Measurements from ENCODE around the gene ARHGAP12. TPM values are rescaled to one million over a fixed set of nuclear protein-coding genes. Genes with fewer than 3 reads are reported as not detected.

ARHGAP12 gene
- total RNA-seq, 2 experiments from 2014 or later = 5.5 to 6.4 TPM

DNA sequence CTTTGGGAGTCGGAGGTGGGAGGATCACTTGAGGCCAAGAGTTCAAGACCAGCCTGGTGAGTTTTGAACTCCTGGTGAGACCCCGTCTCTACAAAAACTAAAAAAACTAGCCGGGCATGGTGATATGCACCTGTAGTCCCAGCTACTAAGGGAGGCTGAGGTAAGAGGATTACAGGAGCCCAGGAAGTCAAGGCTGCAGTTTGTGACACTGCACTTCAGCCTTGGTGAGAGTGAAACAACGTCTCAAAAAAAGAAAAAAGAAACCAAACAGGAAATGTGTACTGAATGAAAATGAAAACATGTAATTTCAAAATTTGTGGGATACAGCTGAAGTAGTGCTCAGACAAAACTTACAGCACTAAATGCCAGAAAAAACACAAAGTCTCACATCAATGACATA lies 7.6 kb downstream of the ARHGAP12 start:
- Mint-ChIP-seq H3K27me3 (no peaks in the 10 kb centered on the region), H3K27ac (peak overlapping the region; percentile 88), H3K36me3 (ENCODE audit: low read depth) (peaks cover 2% of the 10 kb centered on the region), H3K9me3 (ENCODE audit: low read depth) (no peaks in the 10 kb centered on the region), H3K4me1 (peaks cover 73% of the 10 kb centered on the region), H3K4me3 (peak overlapping the region; percentile 59)
- peak; percentile 75 for ATAC-seq
- ChIA-PET CTCF (interaction anchor here (1.2 to 1.8 kb wide), 3 partner anchors 9 to 175 kb away, joined by 3 to 5 read pairs (median 5); no protein-coding TSS in a partner anchor), POLR2A (no interaction called here)
- DNase-seq = peak; percentile 32
- intact Hi-C loops (cut with DNase I, micrococcal nuclease) = loop anchor here (5.0 to 10.0 kb wide), 8 partner anchors 216 to 1216 kb away; partner anchors contain the start of gene EPC1 (in 1 of the 2)

DNA sequence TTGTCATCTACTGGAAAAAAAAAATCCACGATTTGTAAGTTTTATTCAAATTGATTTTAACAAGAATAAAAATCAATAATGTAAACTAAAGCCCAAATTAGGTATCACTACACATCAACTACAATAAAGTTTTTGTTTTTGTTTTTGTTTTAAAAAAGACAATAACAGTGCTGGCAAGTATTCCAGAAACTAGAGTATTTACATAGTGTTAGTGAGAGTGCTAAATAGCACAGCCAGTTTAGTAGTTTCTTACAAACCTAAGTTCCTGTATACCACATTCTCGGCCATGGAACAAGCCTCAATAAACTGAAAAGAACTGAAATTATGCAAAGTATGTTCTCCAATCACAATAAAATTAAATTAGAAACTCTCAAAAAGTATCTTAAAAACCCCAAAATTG lies 8.1 kb downstream of the ARHGAP12 start:
- intact Hi-C loops (cut with DNase I, micrococcal nuclease) = loop anchor here (5.0 to 10.0 kb wide), 8 partner anchors 216 to 1217 kb away; partner anchors contain the start of gene EPC1 (in 1 of the 2)
- DNase-seq = no peak
- Mint-ChIP-seq H3K9me3 (ENCODE audit: low read depth) (no peaks in the 10 kb centered on the region), H3K4me1 (peaks cover 72% of the 10 kb centered on the region), H3K36me3 (ENCODE audit: low read depth) (peaks cover 2% of the 10 kb centered on the region), H3K4me3 (no peak overlapping the region), H3K27me3 (no peaks in the 10 kb centered on the region), H3K27ac (peak overlapping the region; percentile 88)
- ChIA-PET CTCF (interaction anchor here (1.2 to 1.8 kb wide), 3 partner anchors 9 to 175 kb away, joined by 3 to 5 read pairs (median 5); no protein-coding TSS in a partner anchor), POLR2A (no interaction called here)
- no peak for ATAC-seq

DNA sequence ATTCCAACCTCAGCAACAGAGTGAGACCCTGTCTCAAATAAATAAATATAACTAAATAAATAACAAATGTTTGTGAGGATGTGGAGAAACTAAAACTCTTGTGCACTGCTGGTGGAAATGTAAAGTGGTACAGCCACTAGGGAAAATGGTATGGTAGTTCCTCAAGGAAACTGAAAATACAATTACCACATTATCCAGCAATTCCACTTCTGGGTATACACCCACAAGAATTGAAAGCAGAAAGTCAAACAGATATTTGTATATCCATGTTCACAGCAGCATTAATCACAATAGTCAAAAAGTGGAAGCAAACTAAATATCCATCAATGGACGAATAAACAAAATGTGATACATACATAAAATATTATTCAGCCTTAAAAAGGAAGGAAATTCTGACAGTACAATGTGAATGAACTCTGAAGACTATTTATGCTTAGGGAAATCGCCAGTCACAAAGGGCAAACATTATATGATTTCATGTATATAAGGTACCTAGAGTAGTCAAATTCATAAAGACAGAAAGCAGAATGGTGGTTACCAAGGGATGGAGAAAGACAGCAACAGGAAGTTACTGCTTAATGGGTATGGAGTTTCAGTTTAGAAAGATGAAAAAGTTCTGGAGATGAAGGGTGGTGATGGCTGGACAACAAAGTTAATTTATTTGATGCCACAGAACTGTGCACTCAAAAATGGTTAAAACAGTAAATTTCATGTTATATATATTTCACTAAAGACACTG lies 9.8 kb downstream of the ARHGAP12 start:
- intact Hi-C loops (cut with DNase I, micrococcal nuclease) = no loop called here
- CTCF ChIA-PET = interaction anchor here (0.6 kb wide), 1 partner anchor 11 kb away, joined by 3 read pairs; no protein-coding TSS in a partner anchor
- peak overlapping the region; percentile 25 for H3K27ac Mint-ChIP-seq

DNA sequence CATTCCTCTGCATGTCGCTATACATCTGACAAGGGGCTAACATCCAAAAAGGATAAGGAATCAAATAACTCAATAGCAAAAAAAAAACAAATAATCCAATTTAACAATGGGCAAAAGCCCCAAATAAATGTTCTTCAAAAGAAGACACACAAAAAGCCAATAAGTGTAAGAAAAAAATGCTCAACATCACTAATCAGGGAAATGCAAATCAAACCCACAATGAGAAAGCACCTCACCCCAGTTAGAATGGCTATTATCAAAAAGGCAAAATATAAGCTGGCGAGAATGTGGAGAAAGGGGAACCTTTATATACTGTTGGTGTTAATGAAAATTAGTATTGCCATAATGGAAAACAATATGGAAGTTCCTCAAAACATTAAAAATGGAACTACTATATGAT lies 14.3 kb downstream of the ARHGAP12 start:
- no peak for ATAC-seq
- H3K4me1 Mint-ChIP-seq = peaks cover 59% of the 10 kb centered on the region
- DNase-seq = no peak
- POLR2A ChIA-PET = no interaction called here
- H3K9me3 Mint-ChIP-seq (ENCODE audit: low read depth) = no peaks in the 10 kb centered on the region
- peaks cover under 1% of the 10 kb centered on the region for H3K36me3 Mint-ChIP-seq (ENCODE audit: low read depth)
- no peak overlapping the region for H3K27ac Mint-ChIP-seq
- H3K4me3 Mint-ChIP-seq = no peak overlapping the region
- intact Hi-C loops (cut with DNase I, micrococcal nuclease) = no loop called here
- CTCF ChIA-PET = no interaction called here
- H3K27me3 Mint-ChIP-seq = no peaks in the 10 kb centered on the region

More for the DNA sequence above, 9.8 kb downstream of the ARHGAP12 start:
- Mint-ChIP-seq H3K4me3 (no peak overlapping the region), H3K9me3 (ENCODE audit: low read depth) (no peaks in the 10 kb centered on the region), H3K36me3 (ENCODE audit: low read depth) (peaks cover 2% of the 10 kb centered on the region), H3K4me1 (peaks cover 68% of the 10 kb centered on the region), H3K27me3 (no peaks in the 10 kb centered on the region)
- POLR2A ChIA-PET = interaction anchor here (0.5 to 0.6 kb wide), 2 partner anchors 26 to 33 kb away, joined by 3 to 5 read pairs; no protein-coding TSS in a partner anchor
- no peak for DNase-seq
- ATAC-seq = peak; percentile 52

DNA sequence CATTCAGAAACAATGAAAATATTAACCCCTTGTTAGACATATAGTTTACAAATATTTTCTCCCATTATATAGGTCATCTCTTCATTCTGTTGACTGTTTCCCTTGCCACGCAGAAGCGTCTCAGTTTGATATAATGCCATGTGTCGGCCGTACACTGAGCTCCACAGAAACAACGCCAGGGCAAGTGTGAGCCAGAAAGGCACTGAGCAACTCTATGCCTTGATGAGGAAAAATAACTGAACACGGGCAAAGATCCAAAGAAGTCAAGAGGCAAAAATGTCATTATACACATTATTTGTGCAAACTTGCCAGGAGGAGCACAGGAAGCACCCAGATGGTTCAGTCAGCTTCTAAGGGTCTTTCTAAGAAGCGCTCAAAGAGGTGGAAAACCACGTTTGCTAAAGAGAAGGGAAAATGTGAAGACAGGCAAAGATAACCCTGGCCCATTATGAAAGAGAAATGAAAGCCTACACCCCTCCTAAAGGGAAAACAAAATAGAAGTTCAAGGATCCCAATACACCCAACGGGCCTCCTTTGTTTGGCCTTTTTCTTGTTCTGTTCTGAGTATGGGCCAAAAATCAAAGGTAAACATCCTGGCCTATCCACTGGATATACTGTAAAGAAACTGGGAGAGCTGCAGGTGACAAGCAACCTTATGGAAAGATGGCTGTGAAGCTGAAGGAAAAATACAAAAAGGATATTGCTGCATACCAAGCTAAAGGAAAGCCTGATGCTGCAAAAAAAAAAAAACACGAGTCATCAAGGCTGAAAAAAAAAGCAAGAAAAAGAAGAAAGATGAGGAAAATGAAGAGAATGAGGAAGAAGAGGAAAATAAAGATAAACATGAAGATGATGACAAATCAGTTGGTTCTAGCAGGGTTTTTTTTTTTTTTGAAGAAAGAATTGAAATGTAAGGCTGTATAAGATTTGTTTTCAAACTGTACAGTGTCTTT lies 15.5 kb downstream of the ARHGAP12 start:
- Mint-ChIP-seq H3K4me3 (no peak overlapping the region), H3K27ac (peak overlapping the region; percentile 15), H3K9me3 (ENCODE audit: low read depth) (no peaks in the 10 kb centered on the region), H3K4me1 (peaks cover 51% of the 10 kb centered on the region), H3K36me3 (ENCODE audit: low read depth) (peaks cover 9% of the 10 kb centered on the region), H3K27me3 (no peaks in the 10 kb centered on the region)
- no peak for ATAC-seq
- CTCF ChIA-PET = interaction anchor here (0.6 to 1.0 kb wide), 3 partner anchors 12 to 93 kb away, joined by 3 to 6 read pairs (median 4); no protein-coding TSS in a partner anchor
- DNase-seq = no peak
- intact Hi-C loops (cut with DNase I, micrococcal nuclease) = no loop called here
- POLR2A ChIA-PET = no interaction called here

DNA sequence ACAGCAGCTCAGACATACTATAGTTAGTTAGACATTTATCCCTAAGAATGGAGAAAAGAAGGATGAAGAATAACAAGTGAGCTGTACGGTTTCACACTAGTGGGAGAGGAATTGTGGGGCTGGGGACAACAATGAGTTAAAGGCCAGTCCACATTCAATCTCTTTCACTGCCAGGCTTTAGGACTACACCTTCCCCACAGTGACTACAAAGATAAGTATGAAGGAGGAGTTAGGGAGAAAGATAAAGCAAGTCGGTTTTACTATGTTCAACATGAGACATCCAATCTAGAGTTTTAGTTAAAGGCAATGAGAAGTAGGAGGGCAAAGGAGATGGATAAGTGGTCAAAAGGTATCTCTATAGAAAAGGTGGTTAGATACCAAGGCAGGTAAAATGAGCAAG lies 16.3 kb downstream of the ARHGAP12 start:
- Mint-ChIP-seq H3K4me3 (no peak overlapping the region), H3K27me3 (no peaks in the 10 kb centered on the region), H3K27ac (no peak overlapping the region), H3K9me3 (ENCODE audit: low read depth) (no peaks in the 10 kb centered on the region), H3K36me3 (ENCODE audit: low read depth) (peaks cover 13% of the 10 kb centered on the region), H3K4me1 (peaks cover 48% of the 10 kb centered on the region)
- POLR2A ChIA-PET = no interaction called here
- intact Hi-C loops (cut with DNase I, micrococcal nuclease) = no loop called here
- CTCF ChIA-PET = interaction anchor here (0.6 to 1.0 kb wide), 3 partner anchors 12 to 92 kb away, joined by 3 to 4 read pairs (median 3); no protein-coding TSS in a partner anchor
- no peak for DNase-seq
- no peak for ATAC-seq

DNA sequence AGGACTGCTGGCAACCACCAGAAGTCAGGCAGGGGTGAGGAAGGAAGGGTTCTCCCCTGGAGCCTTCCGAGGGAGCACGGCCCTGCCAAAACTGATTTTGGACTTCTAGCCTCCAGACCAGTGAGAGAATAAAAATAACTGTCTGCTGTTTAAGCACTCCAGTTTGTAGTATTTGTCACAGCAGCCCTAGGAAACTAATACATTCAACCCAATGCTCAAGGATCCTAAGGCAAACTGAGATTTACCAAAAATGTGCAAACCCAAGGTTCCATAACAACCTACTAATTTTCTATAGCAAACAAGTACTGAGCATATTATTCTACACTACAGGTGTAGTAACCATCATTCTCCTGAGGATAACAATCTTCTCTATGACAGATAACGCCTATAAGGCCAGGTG lies 18.6 kb downstream of the ARHGAP12 start:
- peaks cover 25% of the 10 kb centered on the region for H3K36me3 Mint-ChIP-seq (ENCODE audit: low read depth)
- no peak overlapping the region for H3K4me3 Mint-ChIP-seq
- no peaks in the 10 kb centered on the region for H3K27me3 Mint-ChIP-seq
- H3K27ac Mint-ChIP-seq = no peak overlapping the region
- ChIA-PET CTCF (no interaction called here), POLR2A (no interaction called here)
- DNase-seq = no peak
- ATAC-seq = no peak
- intact Hi-C loops (cut with DNase I, micrococcal nuclease) = no loop called here
- peaks cover 56% of the 10 kb centered on the region for H3K4me1 Mint-ChIP-seq
- no peaks in the 10 kb centered on the region for H3K9me3 Mint-ChIP-seq (ENCODE audit: low read depth)

DNA sequence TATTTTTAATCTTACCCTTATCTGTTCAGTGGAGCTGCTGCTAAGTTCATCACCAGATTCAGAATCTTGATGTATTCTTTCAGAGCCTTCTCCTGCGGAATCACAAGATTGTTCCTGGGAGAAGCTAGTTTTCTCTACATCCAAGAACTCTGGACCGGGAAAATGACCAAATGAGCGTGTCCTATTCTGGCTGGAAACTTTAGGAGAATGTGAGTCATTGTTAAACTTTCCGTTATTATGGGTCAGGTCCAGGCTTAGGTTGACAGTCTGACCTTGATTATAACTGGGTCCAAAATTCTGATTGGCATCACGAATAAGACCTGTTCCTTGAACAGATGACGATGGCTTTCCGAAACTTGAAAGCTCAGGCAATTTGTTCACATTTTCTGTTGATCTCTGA lies 20.5 kb downstream of the ARHGAP12 start:
- Mint-ChIP-seq H3K9me3 (ENCODE audit: low read depth) (no peaks in the 10 kb centered on the region), H3K4me1 (peaks cover 52% of the 10 kb centered on the region), H3K4me3 (no peak overlapping the region), H3K36me3 (ENCODE audit: low read depth) (peaks cover 27% of the 10 kb centered on the region), H3K27me3 (no peaks in the 10 kb centered on the region), H3K27ac (no peak overlapping the region)
- ATAC-seq (no peak), DNase-seq (no peak)
- CTCF ChIA-PET = interaction anchor here (0.6 kb wide), 1 partner anchor 25 kb away, joined by 3 read pairs; no protein-coding TSS in a partner anchor
- intact Hi-C loops (cut with DNase I, micrococcal nuclease) = no loop called here
- POLR2A ChIA-PET = no interaction called here

DNA sequence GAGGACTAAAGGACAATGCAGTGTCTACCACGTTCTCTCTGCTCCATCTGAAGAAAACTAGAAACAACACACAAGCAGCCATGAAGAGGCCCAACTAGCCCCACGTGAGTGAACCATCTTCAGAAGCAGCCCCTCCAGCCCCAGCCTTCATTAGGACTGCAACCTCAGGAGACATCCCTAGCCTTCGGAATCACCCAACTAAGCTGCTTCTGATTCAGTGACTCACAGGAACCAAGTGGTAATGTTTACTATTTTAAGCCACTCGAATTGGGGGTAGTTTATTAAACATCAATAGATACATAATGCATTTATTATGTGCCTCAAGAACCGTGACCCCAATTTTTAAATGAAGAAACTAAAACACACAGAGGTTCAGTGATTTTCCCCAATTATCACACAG lies 22.6 kb downstream of the ARHGAP12 start:
- ATAC-seq (no peak), DNase-seq (no peak)
- Mint-ChIP-seq H3K4me1 (peaks cover 43% of the 10 kb centered on the region), H3K27me3 (no peaks in the 10 kb centered on the region), H3K27ac (no peak overlapping the region), H3K36me3 (ENCODE audit: low read depth) (peaks cover 31% of the 10 kb centered on the region), H3K4me3 (no peak overlapping the region), H3K9me3 (ENCODE audit: low read depth) (no peaks in the 10 kb centered on the region)
- ChIA-PET POLR2A (no interaction called here), CTCF (interaction anchor here (1.4 kb wide), 1 partner anchor 98 kb away, joined by 3 read pairs; no protein-coding TSS in a partner anchor)
- intact Hi-C loops (cut with DNase I, micrococcal nuclease) = no loop called here

DNA sequence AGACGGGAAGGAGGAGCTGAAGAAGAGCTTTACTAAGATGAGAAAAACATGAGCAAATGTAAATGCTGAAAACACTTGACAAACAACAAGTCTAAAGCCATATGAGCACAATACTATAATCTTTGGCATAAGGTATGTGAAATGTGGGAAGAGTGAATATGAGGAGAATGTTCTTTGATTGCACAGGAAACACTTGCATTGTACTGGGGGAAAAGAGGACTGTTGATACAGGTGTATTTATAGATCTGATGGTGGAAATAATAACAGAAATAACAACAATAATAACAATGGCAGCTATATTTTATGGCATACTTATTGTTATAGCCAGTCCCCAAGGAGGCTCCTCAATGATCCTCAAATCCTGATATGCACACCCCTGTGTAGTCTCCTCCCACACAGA lies 23.0 kb downstream of the ARHGAP12 start:
- ATAC-seq = no peak
- DNase-seq = no peak
- POLR2A ChIA-PET = no interaction called here
- Mint-ChIP-seq H3K27me3 (no peaks in the 10 kb centered on the region), H3K4me1 (peaks cover 42% of the 10 kb centered on the region), H3K36me3 (ENCODE audit: low read depth) (peaks cover 32% of the 10 kb centered on the region), H3K27ac (no peak overlapping the region), H3K4me3 (no peak overlapping the region), H3K9me3 (ENCODE audit: low read depth) (no peaks in the 10 kb centered on the region)
- intact Hi-C loops (cut with DNase I, micrococcal nuclease) = no loop called here
- CTCF ChIA-PET = interaction anchor here (0.5 to 1.4 kb wide), 3 partner anchors 9 to 549 kb away, joined by 3 read pairs; no protein-coding TSS in a partner anchor

DNA sequence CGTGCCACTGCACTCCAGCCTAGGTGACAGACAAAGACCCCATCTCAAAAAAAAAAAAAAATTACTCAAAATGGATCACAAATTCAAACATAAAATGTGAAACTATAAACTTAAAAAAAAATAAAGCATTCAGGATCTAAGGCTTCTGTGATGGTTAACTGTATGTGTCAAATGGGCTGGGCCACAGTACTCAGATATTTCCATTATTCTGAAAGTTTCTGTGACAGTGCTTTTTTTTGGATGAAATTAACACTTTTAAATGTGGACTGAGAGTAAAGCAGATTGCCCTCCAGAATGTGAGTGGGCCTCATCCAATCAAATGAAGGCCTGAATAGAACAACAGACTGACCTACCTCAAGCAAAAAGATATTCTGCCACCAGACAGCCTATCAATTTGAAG lies 26.0 kb downstream of the ARHGAP12 start:
- Mint-ChIP-seq H3K9me3 (ENCODE audit: low read depth) (no peaks in the 10 kb centered on the region), H3K4me1 (peaks cover 58% of the 10 kb centered on the region), H3K4me3 (no peak overlapping the region), H3K27ac (no peak overlapping the region), H3K36me3 (ENCODE audit: low read depth) (peaks cover 26% of the 10 kb centered on the region), H3K27me3 (no peaks in the 10 kb centered on the region)
- ChIA-PET CTCF (no interaction called here), POLR2A (no interaction called here)
- no peak for DNase-seq
- intact Hi-C loops (cut with DNase I, micrococcal nuclease) = no loop called here
- no peak for ATAC-seq

Data from activated CD4-positive, alpha-beta T cell treated with anti-CD3 and anti-CD28 coated beads for 36 hours (primary cell).